ENCODE results near the gene EML3. TPM values are rescaled to one million over a fixed set of nuclear protein-coding genes. Genes with fewer than 3 reads are reported as not detected.

Gene EML3
- total RNA-seq, 1 donor from 2014 or later = 4.0 TPM

DNA sequence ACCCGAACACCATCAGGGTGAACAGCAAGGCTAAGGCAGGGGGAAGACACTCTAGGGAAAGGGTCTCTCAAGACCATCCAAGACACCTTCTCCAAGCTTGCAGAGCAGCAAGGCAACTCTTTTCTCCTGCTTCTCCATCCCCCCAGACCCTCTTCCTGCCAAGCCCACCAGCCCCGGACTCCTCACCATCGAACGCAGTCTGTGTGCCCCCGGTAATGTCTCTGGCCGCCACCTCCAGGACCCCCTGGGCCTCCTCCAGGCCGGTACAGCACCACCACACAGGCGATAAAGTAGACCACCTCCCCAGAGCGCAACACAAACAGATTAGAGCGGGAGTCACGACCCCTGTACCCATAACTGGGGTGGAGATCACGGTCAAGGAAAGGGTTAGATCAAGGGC lies 3.8 kb downstream of the EML3 start:
- no peak overlapping the region for H3K4me3 ChIP-seq
- no peak for DNase-seq (ENCODE audit: low spot score)
- Mint-ChIP-seq H3K4me3 (no peak overlapping the region), H3K9me3 (no peaks in the 10 kb centered on the region), H3K4me1 (peaks cover 44% of the 10 kb centered on the region), H3K27me3 (ENCODE audit: insufficient read depth, low read depth) (peaks cover 5% of the 10 kb centered on the region), H3K27ac (no peak overlapping the region), H3K36me3 (peaks cover 7% of the 10 kb centered on the region)
- H3K4me2 ChIP-seq = no peak overlapping the region
- H3K79me2 ChIP-seq (ENCODE audit: low read depth) = no peaks in the 10 kb centered on the region
- H3K9me3 ChIP-seq (ENCODE audit: low read depth) = no peaks in the 10 kb centered on the region
- H3K27me3 ChIP-seq = peaks cover 18% of the 10 kb centered on the region
- H3F3A ChIP-seq (ENCODE audit: low read depth) = peaks cover 32% of the 10 kb centered on the region
- H3K36me3 ChIP-seq = no peaks in the 10 kb centered on the region
- H2AFZ ChIP-seq (replicated peaks) = no peak overlapping the region
- H4K20me1 ChIP-seq (ENCODE audit: low read depth) = no peaks in the 10 kb centered on the region
- TF ChIP-seq, protein P1, sequence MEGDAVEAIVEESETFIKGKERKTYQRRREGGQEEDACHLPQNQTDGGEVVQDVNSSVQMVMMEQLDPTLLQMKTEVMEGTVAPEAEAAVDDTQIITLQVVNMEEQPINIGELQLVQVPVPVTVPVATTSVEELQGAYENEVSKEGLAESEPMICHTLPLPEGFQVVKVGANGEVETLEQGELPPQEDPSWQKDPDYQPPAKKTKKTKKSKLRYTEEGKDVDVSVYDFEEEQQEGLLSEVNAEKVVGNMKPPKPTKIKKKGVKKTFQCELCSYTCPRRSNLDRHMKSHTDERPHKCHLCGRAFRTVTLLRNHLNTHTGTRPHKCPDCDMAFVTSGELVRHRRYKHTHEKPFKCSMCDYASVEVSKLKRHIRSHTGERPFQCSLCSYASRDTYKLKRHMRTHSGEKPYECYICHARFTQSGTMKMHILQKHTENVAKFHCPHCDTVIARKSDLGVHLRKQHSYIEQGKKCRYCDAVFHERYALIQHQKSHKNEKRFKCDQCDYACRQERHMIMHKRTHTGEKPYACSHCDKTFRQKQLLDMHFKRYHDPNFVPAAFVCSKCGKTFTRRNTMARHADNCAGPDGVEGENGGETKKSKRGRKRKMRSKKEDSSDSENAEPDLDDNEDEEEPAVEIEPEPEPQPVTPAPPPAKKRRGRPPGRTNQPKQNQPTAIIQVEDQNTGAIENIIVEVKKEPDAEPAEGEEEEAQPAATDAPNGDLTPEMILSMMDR (IDR thresholded peaks at IDR 0.05) = no peak
- TF ChIP-seq EZH2phosphoT487 (IDR thresholded peaks at IDR 0.05) (no peak), EZH2 (IDR thresholded peaks at IDR 0.05) (no peak)
- H3K27ac ChIP-seq = no peak overlapping the region
- no peak overlapping the region for H3K9ac ChIP-seq
- H3K4me1 ChIP-seq = peaks cover 23% of the 10 kb centered on the region

DNA sequence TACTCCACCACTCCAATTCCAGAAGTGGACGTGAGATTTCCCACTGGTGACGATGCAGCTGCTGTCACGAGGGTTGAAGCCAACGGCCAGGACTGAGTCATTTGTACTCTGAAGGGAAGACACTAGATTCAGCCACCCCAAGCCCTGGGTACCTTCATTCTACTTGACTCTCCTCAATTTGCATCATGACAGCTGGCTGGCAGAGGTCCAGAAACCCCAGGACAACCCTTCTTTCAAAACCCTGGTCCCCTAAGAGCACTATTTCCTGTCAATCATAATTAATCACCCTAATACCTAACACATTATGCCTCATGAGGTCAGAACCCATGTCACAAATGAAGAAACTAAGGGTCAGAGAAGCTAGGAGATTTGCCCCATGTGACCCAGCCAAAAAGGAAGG lies 4.9 kb downstream of the EML3 start:
- Histone ChIP-seq H3K27ac (no peak overlapping the region), H3K4me3 (no peak overlapping the region), H3K4me1 (peaks cover 25% of the 10 kb centered on the region), H3K36me3 (no peaks in the 10 kb centered on the region), H3K9ac (no peak overlapping the region), H4K20me1 (ENCODE audit: low read depth) (no peaks in the 10 kb centered on the region), H2AFZ (replicated peaks) (no peak overlapping the region), H3K79me2 (ENCODE audit: low read depth) (no peaks in the 10 kb centered on the region), H3F3A (ENCODE audit: low read depth) (peaks cover 35% of the 10 kb centered on the region), H3K9me3 (ENCODE audit: low read depth) (no peaks in the 10 kb centered on the region), H3K4me2 (no peak overlapping the region), H3K27me3 (peaks cover 28% of the 10 kb centered on the region)
- Mint-ChIP-seq H3K9me3 (no peaks in the 10 kb centered on the region), H3K4me1 (peaks cover 51% of the 10 kb centered on the region), H3K36me3 (peaks cover 11% of the 10 kb centered on the region), H3K4me3 (no peak overlapping the region), H3K27me3 (ENCODE audit: insufficient read depth, low read depth) (peaks cover 5% of the 10 kb centered on the region), H3K27ac (peak overlapping the region; percentile 9)
- TF ChIP-seq EZH2phosphoT487 (IDR thresholded peaks at IDR 0.05) = no peak
- TF ChIP-seq, protein P1 (IDR thresholded peaks at IDR 0.05) = no peak
- TF ChIP-seq EZH2 (IDR thresholded peaks at IDR 0.05) = no peak
- DNase-seq (ENCODE audit: low spot score) = no peak

DNA sequence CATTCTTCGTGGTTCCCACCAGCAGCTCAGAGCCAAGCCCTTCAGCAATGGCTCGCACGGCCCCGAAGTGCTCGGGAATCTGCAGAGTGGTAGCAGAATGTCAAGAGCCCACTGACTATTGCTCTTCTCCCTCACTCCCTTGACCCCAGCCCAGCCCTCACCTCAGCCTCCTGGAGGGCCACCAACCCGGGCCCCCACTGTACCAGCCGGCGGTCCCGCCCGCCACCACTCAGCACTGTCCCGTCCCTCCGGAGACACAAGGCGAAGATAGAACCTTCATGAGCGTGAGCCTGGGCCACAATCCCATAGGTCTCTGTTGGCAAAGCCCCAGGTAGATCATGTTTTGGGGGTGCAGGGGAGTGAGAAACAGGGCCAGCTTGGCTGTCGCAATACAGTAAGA lies 6.7 kb downstream of the EML3 start:
- Histone ChIP-seq H3K9ac (no peak overlapping the region), H3K9me3 (ENCODE audit: low read depth) (no peaks in the 10 kb centered on the region), H3F3A (ENCODE audit: low read depth) (peaks cover 39% of the 10 kb centered on the region), H3K27me3 (peaks cover 24% of the 10 kb centered on the region), H4K20me1 (ENCODE audit: low read depth) (no peaks in the 10 kb centered on the region), H3K27ac (no peak overlapping the region), H3K4me1 (peaks cover 25% of the 10 kb centered on the region), H3K4me3 (no peak overlapping the region), H3K79me2 (ENCODE audit: low read depth) (peaks cover 6% of the 10 kb centered on the region), H3K36me3 (no peaks in the 10 kb centered on the region), H2AFZ (replicated peaks) (no peak overlapping the region), H3K4me2 (no peak overlapping the region)
- H3K4me3 Mint-ChIP-seq = peak overlapping the region; percentile 43
- H3K27me3 Mint-ChIP-seq (ENCODE audit: insufficient read depth, low read depth) = peaks cover 6% of the 10 kb centered on the region
- no peaks in the 10 kb centered on the region for H3K9me3 Mint-ChIP-seq
- peaks cover 11% of the 10 kb centered on the region for H3K36me3 Mint-ChIP-seq
- peaks cover 45% of the 10 kb centered on the region for H3K4me1 Mint-ChIP-seq
- H3K27ac Mint-ChIP-seq = peak overlapping the region; percentile 33
- TF ChIP-seq EZH2phosphoT487 (IDR thresholded peaks at IDR 0.05) (no peak), EZH2 (IDR thresholded peaks at IDR 0.05) (no peak)
- TF ChIP-seq, protein P1 (IDR thresholded peaks at IDR 0.05) = no peak
- no peak for DNase-seq (ENCODE audit: low spot score)
